GM12865 (cell line): ENCODE results near the gene FGD4.

ENCODE experiments used
- DNase-seq: peaks from one replicate; pipeline ENCODE4 v3.0.0; 2010; ENCODE audit warnings: low read depth
- H3K4me3 ChIP-seq: 2 replicates; pipeline ENCODE4 v1.5.1; 2011; ENCODE audit warnings: mild to moderate bottlenecking, low read depth, low read length, control low read depth
- CTCF ChIP-seq: IDR thresholded peaks from 2 replicates; pipeline ENCODE4 v1.5.1; 2011; ENCODE audit warnings: low read length, control low read depth, low read depth, inconsistent platforms; ENCODE audit not compliant: insufficient read depth; ENCODE audit errors: missing control alignments

The FGD4 gene

GRCh38 chr12:32486158-32486557, 86.8 kb downstream of the FGD4 start:
- H3K4me3 ChIP-seq, result no peak overlapping the region
- DNase-seq, result no peak
- no peak for TF ChIP-seq CTCF

GRCh38 chr12:32488132-32488531, 88.8 kb downstream of the FGD4 start:
- no peak for DNase-seq
- TF ChIP-seq CTCF, result no peak
- no peak overlapping the region for H3K4me3 ChIP-seq

- H3K4me3 ChIP-seq, result no peak overlapping the region
- DNase-seq, result no peak
- TF ChIP-seq CTCF, result no peak
Observed at GRCh38 chr12:32489070-32489469, 89.7 kb downstream of the FGD4 start.

- no peak overlapping the region for H3K4me3 ChIP-seq
- TF ChIP-seq CTCF, result no peak
- no peak for DNase-seq
Observed at GRCh38 chr12:32490801-32491200, 91.4 kb downstream of the FGD4 start.

DNA sequence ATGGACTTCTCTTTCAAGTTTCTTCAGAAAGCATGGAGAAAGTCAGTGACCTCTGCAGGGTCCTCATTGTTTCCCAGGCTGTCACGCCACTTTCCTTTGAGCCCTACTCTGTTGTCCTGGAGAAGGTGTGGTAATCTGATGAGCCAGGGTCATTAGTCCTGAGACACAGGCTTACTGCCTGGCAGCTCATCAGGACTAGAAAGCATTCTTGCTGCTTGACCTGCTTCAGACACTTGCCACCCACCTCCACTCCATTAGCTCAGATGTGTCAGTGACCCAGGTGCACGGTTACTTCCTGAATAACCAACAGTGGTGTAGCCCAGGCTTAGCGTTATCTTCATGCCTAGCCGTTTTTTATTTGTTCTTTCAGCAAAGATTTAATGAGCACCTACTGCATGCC, 93.9 kb downstream of the FGD4 start:
- no peak for DNase-seq
- TF ChIP-seq CTCF, result no peak
- no peak overlapping the region for H3K4me3 ChIP-seq

- no peak overlapping the region for H3K4me3 ChIP-seq
- DNase-seq, result no peak
- no peak for TF ChIP-seq CTCF
Observed at GRCh38 chr12:32494656-32495055, 95.3 kb downstream of the FGD4 start.

GRCh38 chr12:32496946-32497345, 97.6 kb downstream of the FGD4 start:
- no peak for DNase-seq
- no peak overlapping the region for H3K4me3 ChIP-seq
- TF ChIP-seq CTCF, result no peak
